K562 (cell line): ENCODE data around the gene BAIAP3. TPM values are rescaled to one million over a fixed set of nuclear protein-coding genes. Genes with fewer than 3 reads are reported as not detected.

Experiments
- ATF1 ChIP-seq, 2 experiments: fragments of 450-650 bp in 1 of 2; IDR thresholded peaks; 2 replicates each; pipeline ENCODE4 v1.6.1; 2016; ENCODE audit warnings: missing compliant biosample characterization in 1 of 2, missing genetic modification characterization in 1 of 2
- BDP1 ChIP-seq: IDR thresholded peaks from 3 replicates; pipeline ENCODE4 v1.6.1; 2011; ENCODE audit not compliant: insufficient read length, insufficient read depth
- CHCHD3 ChIP-seq: fragments of 250-450 bp; sonication (Bioruptor Pico); IDR thresholded peaks from 2 replicates; pipeline ENCODE4 v2.1.2; 2022; ENCODE audit warnings: mild to moderate bottlenecking
- FOS ChIP-seq: IDR thresholded peaks from 3 replicates; pipeline ENCODE4 v1.6.1; 2011; ENCODE audit not compliant: insufficient read length; ENCODE audit errors: extremely low read depth
- FOSL1 ChIP-seq: fragments of 200-800 bp; sonication (Bioruptor generic); conservative IDR thresholded peaks from 2 replicates; pipeline ENCODE4 v1.6.1; 2016; ENCODE audit warnings: missing genetic modification characterization, missing compliant biosample characterization
- FOXO4 ChIP-seq: fragments of 450-650 bp; formaldehyde crosslinking; IDR thresholded peaks from 2 replicates; pipeline ENCODE4 v1.4.0; 2020; ENCODE audit warnings: mild to moderate bottlenecking, moderate library complexity
- GABPB2 ChIP-seq: fragments of 250-450 bp; sonication (Bioruptor Pico); conservative IDR thresholded peaks from 2 replicates; pipeline ENCODE4 v1.5.1; 2021; ENCODE audit warnings: mild to moderate bottlenecking
- MAFG ChIP-seq: fragments of 450-650 bp; conservative IDR thresholded peaks from 2 replicates; pipeline ENCODE4 v1.6.1; 2016; ENCODE audit warnings: missing genetic modification characterization, missing compliant biosample characterization
- MAX ChIP-seq: sonication (generic); formaldehyde crosslinking; IDR thresholded peaks from 2 replicates; pipeline ENCODE4 v1.9.0; 2022; ENCODE audit warnings: mild to moderate bottlenecking, missing genetic modification reagents
- NRF1 ChIP-seq, 2 experiments: fragments of 450-650 bp; IDR thresholded peaks in 1 of 2; conservative IDR thresholded peaks in 1 of 2; 2 replicates each; pipeline ENCODE4 v1.6.1; 2014; ENCODE audit warnings: mild to moderate bottlenecking in 2 of 2
- PATZ1 ChIP-seq: fragments of 250-450 bp; sonication (Bioruptor Pico); IDR thresholded peaks from 2 replicates; pipeline ENCODE4 v1.5.0; 2020; ENCODE audit warnings: mild to moderate bottlenecking, borderline replicate concordance
- PHB ChIP-seq: fragments of 250-450 bp; sonication (Bioruptor Pico); IDR thresholded peaks from 2 replicates; pipeline ENCODE4 v1.5.0; 2021
- PHB2 ChIP-seq: fragments of 450-650 bp; IDR thresholded peaks from 2 replicates; pipeline ENCODE4 v1.6.1; 2017; ENCODE audit warnings: low read depth
- POLR2AphosphoS5 ChIP-seq: IDR thresholded peaks from 2 replicates; pipeline ENCODE4 v1.6.1; 2011; ENCODE audit warnings: mild to moderate bottlenecking, low read depth, low read length, moderate library complexity; ENCODE audit not compliant: control insufficient read depth, insufficient read depth
- RBM25 ChIP-seq: fragments of 200-400 bp; formaldehyde crosslinking; IDR thresholded peaks from 2 replicates; pipeline ENCODE4 v1.6.1; 2018; ENCODE audit warnings: low read length, low read depth, moderate library complexity; ENCODE audit not compliant: severe bottlenecking
- SLC30A9 ChIP-seq: fragments of 250-450 bp; sonication (Bioruptor Pico); IDR thresholded peaks from 2 replicates; pipeline ENCODE4 v1.8.0; 2022; ENCODE audit warnings: mild to moderate bottlenecking, moderate library complexity
- SUPT5H ChIP-seq: fragments of 450-650 bp; IDR thresholded peaks from 2 replicates; pipeline ENCODE4 v1.6.1; 2016
- TBP ChIP-seq: optimal IDR thresholded peaks from 2 replicates; pipeline ENCODE3; 2011; ENCODE audit warnings: low read depth, low read length, improper control_type of control experiment
- TRIM24 ChIP-seq, 2 experiments: fragments of 450-650 bp; IDR thresholded peaks; 2 replicates each; pipeline ENCODE4 v1.6.1; 2016
- U2AF1 ChIP-seq: fragments of 200-400 bp; formaldehyde crosslinking; optimal IDR thresholded peaks from 2 replicates; pipeline ENCODE3; 2017; ENCODE audit warnings: mild to moderate bottlenecking, low read depth, low read length, moderate library complexity
- XRCC5 ChIP-seq: fragments of 200-400 bp; formaldehyde crosslinking; IDR thresholded peaks from 2 replicates; pipeline ENCODE4 v1.6.1; 2017; ENCODE audit warnings: low read depth, mild to moderate bottlenecking, low read length
- ZKSCAN1 ChIP-seq: fragments of 150-350 bp; IDR thresholded peaks from 2 replicates; pipeline ENCODE4 v1.6.1; 2016; ENCODE audit warnings: low read depth, low read length
- ZNF133 ChIP-seq: fragments of 250-450 bp; sonication (Bioruptor Pico); IDR thresholded peaks from 2 replicates; pipeline ENCODE4 v1.4.0; 2020; ENCODE audit warnings: mild to moderate bottlenecking
- ZNF197 ChIP-seq: fragments of 200-800 bp; sonication (Bioruptor generic); IDR thresholded peaks from 2 replicates; pipeline ENCODE4 v1.6.1; 2016; ENCODE audit warnings: low read depth, missing genetic modification characterization, missing compliant biosample characterization
- ZNF23 ChIP-seq: fragments of 250-450 bp; sonication (Bioruptor Pico); IDR thresholded peaks from 2 replicates; pipeline ENCODE4 v1.4.0; 2020; ENCODE audit warnings: mild to moderate bottlenecking
- ZNF316 ChIP-seq: fragments of 450-650 bp; IDR thresholded peaks from 2 replicates; pipeline ENCODE4 v1.6.1; 2016
- ZNF384 ChIP-seq: IDR thresholded peaks from 2 replicates; pipeline ENCODE4 v1.6.1; 2012; ENCODE audit warnings: low read depth, low read length, improper control_type of control experiment
- ZNF431 ChIP-seq: sonication (generic); formaldehyde crosslinking; IDR thresholded peaks from 2 replicates; pipeline ENCODE4 v1.8.0; 2022; ENCODE audit warnings: mild to moderate bottlenecking, missing genetic modification reagents
- ZNF79 ChIP-seq: fragments of 250-450 bp; sonication (Bioruptor Pico); IDR thresholded peaks from 2 replicates; pipeline ENCODE4 v1.4.0; 2020; ENCODE audit warnings: low read depth, mild to moderate bottlenecking, moderate library complexity
- polyA plus RNA-seq, 8 experiments: library from polyadenylated mRNA; depleted of rRNA in 4 of 8; stranded (reverse) in 5 of 8; unstranded in 3 of 8; fragments of >200 nt; fragmentation: Nextera tagmentation in 2 of 8; fragmentation: Illumina TruSeq in 1 of 8; extraction: Ambion mirVana in 2 of 8; extraction: Trizol in 1 of 8; gene quantifications; 2 replicates each; pipeline versions ENCODE4 v1.2.1 to v1.2.3, GENCODE V29; 2011 to 2014; ENCODE audit warnings: inconsistent platforms in 1 of 8, missing spikeins in 1 of 8
- total RNA-seq, 7 experiments: library from RNA; depleted of rRNA in 6 of 7; stranded (reverse); fragments of >200 nt in 6 of 7; fragmentation: Illumina TruSeq in 2 of 7; extraction: Trizol in 2 of 7; gene quantifications; 2 replicates each; pipeline versions ENCODE4 v1.2.1 to v1.2.3, GENCODE V29; 2011 to 2021; ENCODE audit warnings: low replicate concordance in 1 of 7

BAIAP3 gene
- total and polyA plus RNA-seq, 9 of the 15 experiments (the other 6 are each of a cell fraction or from before 2014, with no cell fraction given): 0.03 to 4.5 (median 0.57) TPM; not detected in 1

GRCh38 chr16:1300664-1301476 is 32.6 kb upstream of the BAIAP3 start (continued):
- TF ChIP-seq FOXO4 (CRISPR knock-in tag) (no peak), SLC30A9 (CRISPR knock-in tag) (no peak), MAFG (tag) (no peak), POLR2AphosphoS5 (no peak), SUPT5H (no peak), GABPB2 (CRISPR knock-in tag) (no peak), ZNF133 (CRISPR knock-in tag) (no peak), CHCHD3 (CRISPR knock-in tag) (no peak), ZNF79 (CRISPR knock-in tag) (no peak), ZKSCAN1 (no peak), FOS (no peak), ZNF431 (CRISPR knock-in tag) (no peak), PHB2 (no peak), PATZ1 (CRISPR knock-in tag) (no peak), XRCC5 (0 out of 2 replicates have a peak, but pooled peaks have one; percentile 33), PHB (CRISPR knock-in tag) (no peak), ATF1 (CRISPR knock-in tag; IDR thresholded peaks at IDR 0.05) (no peak), ATF1 (tag; IDR thresholded peaks at IDR 0.05) (peak; percentile 40; the same call in 1 of the 2 replicates), ZNF384 (no peak), TRIM24 (IDR thresholded peaks at IDR 0.05) (no peak), FOSL1 (no peak), NRF1 (conservative IDR thresholded peaks at IDR 0.05 in 1 of 2, IDR thresholded peaks at IDR 0.05 in 1 of 2) (0 out of 4 replicates have a peak, but pooled peaks have one; percentile 11 to 31), MAX (peak; percentile 13; the same call in 1 of the 2 replicates), ZNF23 (CRISPR knock-in tag) (no peak), BDP1 (no peak), ZNF316 (no peak), ZNF197 (CRISPR knock-in tag) (no peak), U2AF1 (no peak), TBP (no peak), RBM25 (no peak)
